IPS-11a (cell line): ENCODE measurements around the gene UGT1A9.

ENCODE experiments used
- H3K4me3 ChIP-seq: one replicate; pipeline ENCODE4 v1.5.1; 2013; ENCODE audit warnings: low read depth, low read length, control low read depth

Gene UGT1A9

GRCh38 chr2:233794128-233794658 lies 122.5 kb downstream of the UGT1A9 start:
- no peak overlapping the region for H3K4me3 ChIP-seq

GRCh38 chr2:233795735-233796171 lies 124.1 kb downstream of the UGT1A9 start:
- no peak overlapping the region for H3K4me3 ChIP-seq

- H3K4me3 ChIP-seq, result no peak overlapping the region
These were observed 124.6 kb downstream of the UGT1A9 start for GRCh38 chr2:233796254-233796653.

- H3K4me3 ChIP-seq, result no peak overlapping the region
These were observed 126.8 kb downstream of the UGT1A9 start for GRCh38 chr2:233798335-233799086.

GRCh38 chr2:233799087-233799665 lies 127.5 kb downstream of the UGT1A9 start:
- H3K4me3 ChIP-seq, result no peak overlapping the region

GRCh38 chr2:233799716-233800115 lies 128.0 kb downstream of the UGT1A9 start:
- no peak overlapping the region for H3K4me3 ChIP-seq

GRCh38 chr2:233800208-233800607 lies 128.5 kb downstream of the UGT1A9 start:
- no peak overlapping the region for H3K4me3 ChIP-seq

GRCh38 chr2:233801357-233802131 lies 129.8 kb downstream of the UGT1A9 start:
- H3K4me3 ChIP-seq, result no peak overlapping the region

GRCh38 chr2:233802132-233802815 lies 130.6 kb downstream of the UGT1A9 start:
- no peak overlapping the region for H3K4me3 ChIP-seq

GRCh38 chr2:233803292-233803911 lies 131.7 kb downstream of the UGT1A9 start:
- H3K4me3 ChIP-seq, result no peak overlapping the region

GRCh38 chr2:233803994-233804393 lies 132.3 kb downstream of the UGT1A9 start:
- H3K4me3 ChIP-seq, result no peak overlapping the region

GRCh38 chr2:233807215-233807865 lies 135.6 kb downstream of the UGT1A9 start:
- H3K4me3 ChIP-seq, result no peak overlapping the region

- H3K4me3 ChIP-seq, result no peak overlapping the region
These were observed 136.6 kb downstream of the UGT1A9 start for GRCh38 chr2:233807966-233808935.

GRCh38 chr2:233810385-233810784 lies 138.7 kb downstream of the UGT1A9 start:
- no peak overlapping the region for H3K4me3 ChIP-seq

GRCh38 chr2:233811087-233811486 lies 139.4 kb downstream of the UGT1A9 start:
- no peak overlapping the region for H3K4me3 ChIP-seq

- H3K4me3 ChIP-seq, result no peak overlapping the region
These were observed 140.0 kb downstream of the UGT1A9 start for GRCh38 chr2:233811732-233812131.

- H3K4me3 ChIP-seq, result no peak overlapping the region
These were observed 141.7 kb downstream of the UGT1A9 start for GRCh38 chr2:233813236-233814055.
